Stimulated activated CD4-positive, alpha-beta T cell treated with anti-CD3 and anti-CD28 coated beads, Interleukin-2, amount 100 ng/mL, for 4 hours (primary cell): ENCODE measurements around the gene CDYL.
"Not testable (repeated sequence)": the region's sequence is repeated elsewhere in the genome, so short reads cannot be mapped to it uniquely, and the experiment has no call there.

Source experiments
- DNase-seq: peaks from one replicate; pipeline ENCODE4 v3.0.0-alpha.2; 2020; ENCODE audit warnings: low read depth

CDYL gene

DNA sequence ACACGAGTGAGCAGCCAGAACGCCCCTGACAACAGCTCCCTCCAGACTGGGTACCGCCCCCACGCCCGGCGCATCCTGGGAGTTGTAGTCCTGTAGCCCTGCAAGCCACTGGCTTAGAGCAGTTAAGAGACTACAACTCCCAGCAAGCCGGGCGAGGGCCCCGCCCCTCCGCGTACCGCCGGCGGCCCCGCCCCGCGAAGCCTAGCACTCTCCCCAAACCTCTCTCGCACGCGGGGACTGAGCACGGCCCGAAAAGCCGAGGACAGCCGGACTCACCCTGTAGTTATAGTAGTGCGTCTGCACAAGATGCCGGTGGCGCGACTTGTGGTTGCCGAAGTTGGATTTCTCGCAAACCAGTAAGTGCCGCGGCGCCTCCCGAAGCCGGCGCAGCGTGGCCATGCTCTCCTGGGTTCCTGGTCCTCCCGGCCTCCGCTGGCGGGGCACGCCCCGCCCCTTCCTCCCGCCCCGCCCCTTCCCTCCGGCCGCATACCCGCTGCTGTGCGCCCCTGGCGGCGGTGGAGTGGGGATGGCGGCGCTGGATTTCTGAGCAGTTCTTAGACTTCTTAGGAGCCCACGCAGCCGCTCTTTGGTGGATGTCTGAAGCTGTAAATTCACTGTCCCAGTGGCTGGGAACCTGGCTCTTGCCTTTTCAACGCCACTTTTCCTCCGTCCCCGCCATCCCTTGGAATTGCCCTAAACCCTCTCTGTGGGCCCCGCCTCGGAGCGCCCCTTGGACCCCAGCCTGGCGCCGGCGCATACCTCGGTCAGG is 227.6 kb downstream of the CDYL start, which contains the start of gene RPP40:
TSS of gene RPP40 (minus strand) at position 434 of the 769 bp plus-strand sequence. CDS start at position 399, 35 bp downstream.
- DNase-seq: peak; percentile 99

DNA sequence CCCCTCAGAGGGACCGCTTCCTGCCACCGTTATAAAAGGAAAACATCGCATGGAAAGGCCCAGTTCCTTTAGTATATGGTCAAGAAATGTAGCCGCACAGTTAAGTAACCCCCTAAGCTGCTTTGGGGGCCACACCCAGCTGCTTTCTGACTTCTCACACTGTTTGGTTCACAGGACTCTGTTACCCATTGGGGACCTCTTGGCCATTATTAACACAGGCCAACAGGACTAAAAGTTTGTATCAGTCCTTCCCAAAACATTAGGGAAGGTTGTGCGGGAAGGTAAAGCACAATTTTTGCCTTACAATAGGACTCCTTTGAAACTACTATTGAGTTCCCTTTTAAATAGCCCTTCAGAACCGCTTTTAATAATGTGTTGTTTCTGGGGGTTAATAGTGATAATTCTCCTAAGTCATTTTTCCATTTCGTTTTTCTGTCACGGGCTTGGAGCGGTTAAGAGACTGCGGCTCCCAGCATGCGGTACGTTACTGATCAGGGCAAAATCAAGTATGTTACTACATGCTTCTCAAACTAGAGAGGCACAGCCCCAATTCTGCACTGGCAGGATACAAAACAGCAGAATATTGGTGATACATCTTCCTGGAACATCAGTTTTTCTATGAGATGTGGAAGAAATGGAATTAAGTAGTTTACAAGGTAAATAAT is 228.3 kb downstream of the CDYL start:
- no peak for DNase-seq

DNA sequence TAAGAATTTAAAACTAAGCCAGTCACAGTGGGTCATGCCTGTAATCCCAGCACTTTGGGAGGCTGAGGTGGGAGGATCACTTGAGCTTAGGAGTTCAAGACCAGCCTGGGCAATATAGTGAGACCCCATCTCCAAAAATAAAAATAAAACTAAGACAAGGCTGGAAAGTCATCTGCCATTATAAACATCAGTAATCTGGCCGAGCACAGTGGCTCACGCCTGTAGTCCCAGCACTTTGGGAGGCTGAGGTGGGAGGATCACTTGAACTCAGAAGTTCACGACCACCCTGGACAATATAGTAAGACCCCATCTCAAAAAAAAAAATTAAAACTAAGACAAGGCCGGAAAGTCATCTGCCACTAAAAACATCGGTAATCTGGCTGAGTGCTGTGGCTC is 228.8 kb downstream of the CDYL start:
- DNase-seq: not testable (repeated sequence)
